Stomach (tissue), 9 donors: ENCODE results near the gene DLG5. TPM values are rescaled to one million over a fixed set of nuclear protein-coding genes. Genes with fewer than 3 reads are reported as not detected.
A peak's percentile ranks its signal among the peaks of the same experiment; 100 is the strongest.

ENCODE experiments used
- DNase-seq, 2 donors: peaks; one replicate each; pipeline versions ENCODE4 v3.0.0 to v3.0.0-alpha.2; 2013 to 2019
- H3K27ac ChIP-seq, 5 donors: fragments of 200-600 bp in 4 of 5; sonication (generic) in 4 of 5; one replicate each; pipeline ENCODE4 v1.5.1; 2013 to 2019; ENCODE audit warnings: mild to moderate bottlenecking in 1 of 5, moderate library complexity in 1 of 5
- H3K27me3 ChIP-seq, 3 donors: fragments of 200-600 bp; sonication (generic); one replicate each; pipeline ENCODE4 v1.5.1; 2017 to 2019; ENCODE audit warnings: mixed run types in 1 of 3
- H3K36me3 ChIP-seq, 4 donors: fragments of 200-600 bp; sonication (generic); 1 replicate in 3 of 4; 2 replicates in 1 of 4; pipeline ENCODE4 v1.5.1; 2016 to 2019
- H3K4me1 ChIP-seq, 4 donors: fragments of 200-600 bp; sonication (generic); one replicate each; pipeline ENCODE4 v1.5.1; 2016 to 2019
- H3K4me3 ChIP-seq, 4 donors: fragments of 200-600 bp; sonication (generic) in 3 of 4; one replicate each; pipeline ENCODE4 v1.5.1; 2016 to 2019; ENCODE audit warnings: mild to moderate bottlenecking in 1 of 4
- H3K9me3 ChIP-seq, 4 donors: fragments of 200-600 bp; sonication (generic); one replicate each; pipeline ENCODE4 v1.5.1; 2016 to 2019
- CTCF ChIP-seq, 7 experiments: fragments of 450-650 bp in 4 of 7; fragments of 200-600 bp in 3 of 7; sonication (generic) in 3 of 7; IDR thresholded peaks; one replicate each; pipeline ENCODE4 v1.5.1; 2016 to 2019; ENCODE audit warnings: antibody characterized with exemption in 7 of 7, control low read depth in 2 of 7, mild to moderate bottlenecking in 1 of 7
- EP300 ChIP-seq: sonication (generic); formaldehyde crosslinking; IDR thresholded peaks from one replicate; pipeline ENCODE4 v1.6.1; 2017; ENCODE audit warnings: antibody characterized with exemption
- POLR2A ChIP-seq, 4 donors: fragments of 450-650 bp; IDR thresholded peaks; one replicate each; pipeline ENCODE4 v1.6.1; 2016; ENCODE audit warnings: antibody characterized with exemption in 4 of 4, control low read depth in 2 of 4, mild to moderate bottlenecking in 1 of 4, moderate library complexity in 1 of 4
- POLR2AphosphoS5 ChIP-seq, 3 donors: sonication (generic); formaldehyde crosslinking; IDR thresholded peaks; one replicate each; pipeline ENCODE4 v1.6.1; 2016; ENCODE audit warnings: antibody characterized with exemption in 3 of 3
- WGBS, 5 donors: extraction: QIAGEN DNeasy Blood & Tissue Kit in 3 of 5; methylation state at CpG; one replicate each; pipeline versions ENCODE4 v1.1.5 to v1.1.7; 2013 to 2018; 5-methylcytosine and 5-hydroxymethylcytosine counted together
- intact Hi-C: fragments of 100-400 bp; cut with DNase I; formaldehyde crosslinking; loops from one replicate; pipeline ENCODE4 v1.15.1; 2023; ENCODE audit warnings: low total_unique reads
- polyA plus RNA-seq, 3 donors: library from polyadenylated mRNA; stranded (reverse); fragments of 200-250 nt; gene quantifications; one replicate each; pipeline ENCODE4 v1.2.3, GENCODE V29; 2013
- total RNA-seq, 5 donors: library from RNA; depleted of rRNA; stranded (reverse); fragments of >200 nt; gene quantifications; one replicate each; pipeline versions ENCODE4 v1.1.0 to v1.2.3, GENCODE V29; 2014 to 2016
- donor health status: healthy with polysubstance abuse.
- donor health status: Bipolar disorder and iron deficiency.
- donor health status: healthy.

The DLG5 gene
- total and polyA plus RNA-seq, 8 donors = 9.2 to 134 (median 32.7) TPM

GRCh38 chr10:77869626-77870420 is 56.7 kb downstream of the DLG5 start:
- H3K4me3 ChIP-seq = no peak overlapping the region
- peaks cover 21 to 79% (median 50%) of the 10 kb centered on the region in 4 donors for H3K4me1 ChIP-seq
- DNase-seq = no peak
- peaks cover 7 to 29% (median 18%) of the 10 kb centered on the region in 4 donors for H3K36me3 ChIP-seq
- peak overlapping the region in 1 of 5 donors; percentile 85 for H3K27ac ChIP-seq
- H3K27me3 ChIP-seq = no peaks in the 10 kb centered on the region
- intact Hi-C loops = no loop called here
- TF ChIP-seq POLR2A (IDR thresholded peaks at IDR 0.05) (no peak), CTCF (IDR thresholded peaks at IDR 0.05) (no peak), POLR2AphosphoS5 (IDR thresholded peaks at IDR 0.05) (no peak), EP300 (no peak)
- no peaks in the 10 kb centered on the region for H3K9me3 ChIP-seq
- 69 to 87% (median 80%) methylated on average over 4 of the region's 4 CpGs for WGBS, 5 donors

GRCh38 chr10:77868523-77868922 is 58.0 kb downstream of the DLG5 start:
- intact Hi-C loops = no loop called here
- Histone ChIP-seq H3K27me3 (no peaks in the 10 kb centered on the region), H3K4me3 (no peak overlapping the region), H3K36me3 (peaks cover 7 to 29% (median 18%) of the 10 kb centered on the region in 4 donors), H3K9me3 (no peaks in the 10 kb centered on the region), H3K27ac (peak overlapping the region in 1 of 5 donors; percentile 85), H3K4me1 (peaks cover 13 to 79% (median 44%) of the 10 kb centered on the region in 4 donors)
- no peak for DNase-seq
- TF ChIP-seq EP300 (no peak), POLR2A (IDR thresholded peaks at IDR 0.05) (no peak), CTCF (IDR thresholded peaks at IDR 0.05) (no peak), POLR2AphosphoS5 (IDR thresholded peaks at IDR 0.05) (no peak)
- WGBS, 5 donors = 87 to 96% (median 92%) methylated on average over 3 of the region's 3 CpGs

- WGBS, 5 donors = 76 to 85% (median 80%) methylated on average over 6 of the region's 6 CpGs
- H3K36me3 ChIP-seq = peaks cover 7 to 29% (median 18%) of the 10 kb centered on the region in 4 donors
- H3K27ac ChIP-seq = peak overlapping the region in 1 of 5 donors; percentile 85
- TF ChIP-seq EP300 (no peak), POLR2A (IDR thresholded peaks at IDR 0.05) (no peak), POLR2AphosphoS5 (IDR thresholded peaks at IDR 0.05) (no peak), CTCF (IDR thresholded peaks at IDR 0.05) (no peak)
- intact Hi-C loops = no loop called here
- no peaks in the 10 kb centered on the region for H3K9me3 ChIP-seq
- no peaks in the 10 kb centered on the region for H3K27me3 ChIP-seq
- DNase-seq = no peak
- H3K4me3 ChIP-seq = no peak overlapping the region
- peaks cover 3 to 69% (median 36%) of the 10 kb centered on the region in 4 donors for H3K4me1 ChIP-seq
Observed at GRCh38 chr10:77867124-77867719, 59.3 kb downstream of the DLG5 start.

- intact Hi-C loops = no loop called here
- whole genome bisulfite sequencing, 5 donors = 71 to 91% (median 86%) methylated on average over 3 of the region's 3 CpGs
- peaks cover 7 to 29% (median 18%) of the 10 kb centered on the region in 4 donors for H3K36me3 ChIP-seq
Observed at GRCh38 chr10:77866598-77866997, 60.0 kb downstream of the DLG5 start.

More at GRCh38 chr10:77866598-77866997, 60.0 kb downstream of the DLG5 start:
- Histone ChIP-seq H3K4me3 (no peak overlapping the region), H3K27ac (peak overlapping the region in 1 of 5 donors; percentile 39), H3K27me3 (no peaks in the 10 kb centered on the region), H3K4me1 (peaks cover 0 to 63% (median 34%) of the 10 kb centered on the region in 4 donors), H3K9me3 (no peaks in the 10 kb centered on the region)
- no peak for TF ChIP-seq CTCF (IDR thresholded peaks at IDR 0.05)
- TF ChIP-seq POLR2AphosphoS5 (IDR thresholded peaks at IDR 0.05) = no peak
- TF ChIP-seq EP300 = no peak
- TF ChIP-seq POLR2A (IDR thresholded peaks at IDR 0.05) = no peak
- no peak for DNase-seq
